Dedifferentiated amniotic fluid mesenchymal stem cell (primary cell): ENCODE data around the gene PHKA1.
A peak's percentile ranks its signal among the peaks of the same experiment; 100 is the strongest.
"Not testable (repeated sequence)": the region's sequence is repeated elsewhere in the genome, so short reads cannot be mapped to it uniquely, and the experiment has no call there.

Experiments used
- DNase-seq: peaks from one replicate; pipeline ENCODE4 v3.0.0-alpha.2; 2016; ENCODE audit errors: extremely low spot score

Gene PHKA1

GRCh38 chrX:72713599-72714477 is at the start of gene PHKA1:
PHKA1 (minus strand) TSS chrX:72714306; CDS start chrX:72713880, 426 bp downstream.
- not testable (repeated sequence) for DNase-seq

GRCh38 chrX:72760454-72760853 is 46.3 kb upstream of the PHKA1 start:
- not testable (repeated sequence) for DNase-seq

GRCh38 chrX:72748545-72748944 is 34.4 kb upstream of the PHKA1 start:
- not testable (repeated sequence) for DNase-seq

GRCh38 chrX:72745546-72745945 is 31.4 kb upstream of the PHKA1 start:
- not testable (repeated sequence) for DNase-seq

GRCh38 chrX:72735561-72735960 is 21.5 kb upstream of the PHKA1 start:
- DNase-seq: no peak

GRCh38 chrX:72733636-72734035 is 19.5 kb upstream of the PHKA1 start:
- DNase-seq: not testable (repeated sequence)

- no peak for DNase-seq
Observed at GRCh38 chrX:72727846-72728245, 13.7 kb upstream of the PHKA1 start.

- DNase-seq: no peak
Observed at GRCh38 chrX:72716766-72717165, 2.7 kb upstream of the PHKA1 start.

- DNase-seq: no peak
Observed at GRCh38 chrX:72715546-72715945, 1.4 kb upstream of the PHKA1 start.

- peak; percentile 53 for DNase-seq
Observed at GRCh38 chrX:72714478-72714916, 391 bp upstream of the PHKA1 start.

GRCh38 chrX:72713130-72713529 is 976 bp downstream of the PHKA1 start:
- no peak for DNase-seq

- DNase-seq: no peak
Observed at GRCh38 chrX:72712094-72712755, 1.9 kb downstream of the PHKA1 start.

GRCh38 chrX:72705814-72706213 is 8.3 kb downstream of the PHKA1 start:
- no peak for DNase-seq

- no peak for DNase-seq
Observed at GRCh38 chrX:72705111-72705510, 9.0 kb downstream of the PHKA1 start.

- no peak for DNase-seq
Observed at GRCh38 chrX:72694170-72694569, 19.9 kb downstream of the PHKA1 start.

- no peak for DNase-seq
Observed at GRCh38 chrX:72693477-72693876, 20.6 kb downstream of the PHKA1 start.

- DNase-seq: no peak
Observed at GRCh38 chrX:72687396-72687795, 26.7 kb downstream of the PHKA1 start.

- DNase-seq: peak; percentile 48
Observed at GRCh38 chrX:72685810-72686456, 28.2 kb downstream of the PHKA1 start.

GRCh38 chrX:72685018-72685417 is 29.1 kb downstream of the PHKA1 start:
- DNase-seq: no peak

- no peak for DNase-seq
Observed at GRCh38 chrX:72683631-72684030, 30.5 kb downstream of the PHKA1 start.

- DNase-seq: no peak
Observed at GRCh38 chrX:72676465-72676864, 37.6 kb downstream of the PHKA1 start.

- DNase-seq: not testable (repeated sequence)
Observed at GRCh38 chrX:72673951-72674350, 40.2 kb downstream of the PHKA1 start.
